Measurements from ENCODE around the gene ORMDL2.

DNA sequence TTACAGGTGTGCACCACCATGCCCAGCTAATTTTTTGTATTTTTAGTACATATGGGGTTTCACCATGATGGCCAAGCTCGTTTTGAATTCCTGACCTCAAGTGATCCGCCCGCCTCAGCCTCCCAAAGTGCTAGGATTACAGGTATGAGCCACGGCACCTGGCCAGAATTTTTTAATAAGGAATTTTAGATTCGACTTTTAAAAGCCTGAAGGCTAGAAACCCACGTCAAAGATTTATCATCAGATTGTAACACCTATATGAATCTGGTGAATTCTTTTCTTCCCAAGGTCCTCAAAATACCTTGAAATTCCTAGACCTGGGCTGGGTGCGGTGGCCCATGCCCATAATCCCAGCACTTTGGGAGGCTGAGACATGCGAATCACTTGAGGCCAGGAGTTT is 43.6 kb downstream of the ORMDL2 start:
- TF ChIP-seq, protein P1, sequence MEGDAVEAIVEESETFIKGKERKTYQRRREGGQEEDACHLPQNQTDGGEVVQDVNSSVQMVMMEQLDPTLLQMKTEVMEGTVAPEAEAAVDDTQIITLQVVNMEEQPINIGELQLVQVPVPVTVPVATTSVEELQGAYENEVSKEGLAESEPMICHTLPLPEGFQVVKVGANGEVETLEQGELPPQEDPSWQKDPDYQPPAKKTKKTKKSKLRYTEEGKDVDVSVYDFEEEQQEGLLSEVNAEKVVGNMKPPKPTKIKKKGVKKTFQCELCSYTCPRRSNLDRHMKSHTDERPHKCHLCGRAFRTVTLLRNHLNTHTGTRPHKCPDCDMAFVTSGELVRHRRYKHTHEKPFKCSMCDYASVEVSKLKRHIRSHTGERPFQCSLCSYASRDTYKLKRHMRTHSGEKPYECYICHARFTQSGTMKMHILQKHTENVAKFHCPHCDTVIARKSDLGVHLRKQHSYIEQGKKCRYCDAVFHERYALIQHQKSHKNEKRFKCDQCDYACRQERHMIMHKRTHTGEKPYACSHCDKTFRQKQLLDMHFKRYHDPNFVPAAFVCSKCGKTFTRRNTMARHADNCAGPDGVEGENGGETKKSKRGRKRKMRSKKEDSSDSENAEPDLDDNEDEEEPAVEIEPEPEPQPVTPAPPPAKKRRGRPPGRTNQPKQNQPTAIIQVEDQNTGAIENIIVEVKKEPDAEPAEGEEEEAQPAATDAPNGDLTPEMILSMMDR (IDR thresholded peaks at IDR 0.05) = no peak
- TF ChIP-seq POLR2A (IDR thresholded peaks at IDR 0.05) = no peak

Data from heart left ventricle (tissue), 13 donors.